Measurements from ENCODE around the gene CDKAL1. TPM values are rescaled to one million over a fixed set of nuclear protein-coding genes. Genes with fewer than 3 reads are reported as not detected.

Gene CDKAL1
- total RNA-seq, 1 experiment from 2014 or later: 20.6 TPM

DNA sequence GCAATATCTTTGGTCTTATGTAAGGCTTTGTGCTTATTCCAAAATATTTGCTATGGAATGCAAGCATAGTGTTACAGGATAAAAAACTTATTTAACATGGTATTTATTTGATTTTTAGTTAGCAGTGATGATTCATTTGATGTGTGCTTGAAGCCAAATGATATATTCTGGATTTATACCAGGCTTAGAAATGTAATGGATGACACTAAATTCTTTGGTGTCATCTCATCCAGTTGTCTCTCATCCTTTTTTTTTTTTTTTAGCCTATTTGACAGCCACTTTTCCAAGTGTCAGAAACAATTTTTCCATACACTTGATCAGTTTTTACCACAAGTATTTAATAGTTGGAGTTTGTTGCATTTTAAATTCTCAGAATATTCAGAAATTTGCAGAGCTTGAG lies 515.3 kb downstream of the CDKAL1 start (continued):
- TF ChIP-seq, protein P1, sequence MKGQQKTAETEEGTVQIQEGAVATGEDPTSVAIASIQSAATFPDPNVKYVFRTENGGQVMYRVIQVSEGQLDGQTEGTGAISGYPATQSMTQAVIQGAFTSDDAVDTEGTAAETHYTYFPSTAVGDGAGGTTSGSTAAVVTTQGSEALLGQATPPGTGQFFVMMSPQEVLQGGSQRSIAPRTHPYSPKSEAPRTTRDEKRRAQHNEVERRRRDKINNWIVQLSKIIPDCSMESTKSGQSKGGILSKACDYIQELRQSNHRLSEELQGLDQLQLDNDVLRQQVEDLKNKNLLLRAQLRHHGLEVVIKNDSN (CRISPR knock-in tag; IDR thresholded peaks at IDR 0.05): no peak
- no peak for TF ChIP-seq ZNF263 (CRISPR knock-in tag; IDR thresholded peaks at IDR 0.05; ENCODE audit: low read depth)
- TF ChIP-seq, protein P2, sequence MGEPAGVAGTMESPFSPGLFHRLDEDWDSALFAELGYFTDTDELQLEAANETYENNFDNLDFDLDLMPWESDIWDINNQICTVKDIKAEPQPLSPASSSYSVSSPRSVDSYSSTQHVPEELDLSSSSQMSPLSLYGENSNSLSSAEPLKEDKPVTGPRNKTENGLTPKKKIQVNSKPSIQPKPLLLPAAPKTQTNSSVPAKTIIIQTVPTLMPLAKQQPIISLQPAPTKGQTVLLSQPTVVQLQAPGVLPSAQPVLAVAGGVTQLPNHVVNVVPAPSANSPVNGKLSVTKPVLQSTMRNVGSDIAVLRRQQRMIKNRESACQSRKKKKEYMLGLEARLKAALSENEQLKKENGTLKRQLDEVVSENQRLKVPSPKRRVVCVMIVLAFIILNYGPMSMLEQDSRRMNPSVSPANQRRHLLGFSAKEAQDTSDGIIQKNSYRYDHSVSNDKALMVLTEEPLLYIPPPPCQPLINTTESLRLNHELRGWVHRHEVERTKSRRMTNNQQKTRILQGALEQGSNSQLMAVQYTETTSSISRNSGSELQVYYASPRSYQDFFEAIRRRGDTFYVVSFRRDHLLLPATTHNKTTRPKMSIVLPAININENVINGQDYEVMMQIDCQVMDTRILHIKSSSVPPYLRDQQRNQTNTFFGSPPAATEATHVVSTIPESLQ (CRISPR knock-in tag; IDR thresholded peaks at IDR 0.05): no peak
- no peak for TF ChIP-seq ELF4 (CRISPR knock-in tag; IDR thresholded peaks at IDR 0.05; ENCODE audit: low read depth)
- TF ChIP-seq, protein P3, sequence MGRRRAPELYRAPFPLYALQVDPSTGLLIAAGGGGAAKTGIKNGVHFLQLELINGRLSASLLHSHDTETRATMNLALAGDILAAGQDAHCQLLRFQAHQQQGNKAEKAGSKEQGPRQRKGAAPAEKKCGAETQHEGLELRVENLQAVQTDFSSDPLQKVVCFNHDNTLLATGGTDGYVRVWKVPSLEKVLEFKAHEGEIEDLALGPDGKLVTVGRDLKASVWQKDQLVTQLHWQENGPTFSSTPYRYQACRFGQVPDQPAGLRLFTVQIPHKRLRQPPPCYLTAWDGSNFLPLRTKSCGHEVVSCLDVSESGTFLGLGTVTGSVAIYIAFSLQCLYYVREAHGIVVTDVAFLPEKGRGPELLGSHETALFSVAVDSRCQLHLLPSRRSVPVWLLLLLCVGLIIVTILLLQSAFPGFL (CRISPR knock-in tag; IDR thresholded peaks at IDR 0.05; ENCODE audit: borderline replicate concordance): no peak
- no peak for TF ChIP-seq ATF1 (CRISPR knock-in tag; IDR thresholded peaks at IDR 0.05)
- TF ChIP-seq, protein P4, sequence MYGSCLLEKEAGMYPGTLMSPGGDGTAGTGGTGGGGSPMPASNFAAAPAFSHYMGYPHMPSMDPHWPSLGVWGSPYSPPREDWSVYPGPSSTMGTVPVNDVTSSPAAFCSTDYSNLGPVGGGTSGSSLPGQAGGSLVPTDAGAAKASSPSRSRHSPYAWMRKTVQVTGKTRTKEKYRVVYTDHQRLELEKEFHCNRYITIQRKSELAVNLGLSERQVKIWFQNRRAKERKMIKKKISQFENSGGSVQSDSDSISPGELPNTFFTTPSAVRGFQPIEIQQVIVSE (CRISPR knock-in tag; IDR thresholded peaks at IDR 0.05; ENCODE audit: borderline replicate concordance): no peak

DNA sequence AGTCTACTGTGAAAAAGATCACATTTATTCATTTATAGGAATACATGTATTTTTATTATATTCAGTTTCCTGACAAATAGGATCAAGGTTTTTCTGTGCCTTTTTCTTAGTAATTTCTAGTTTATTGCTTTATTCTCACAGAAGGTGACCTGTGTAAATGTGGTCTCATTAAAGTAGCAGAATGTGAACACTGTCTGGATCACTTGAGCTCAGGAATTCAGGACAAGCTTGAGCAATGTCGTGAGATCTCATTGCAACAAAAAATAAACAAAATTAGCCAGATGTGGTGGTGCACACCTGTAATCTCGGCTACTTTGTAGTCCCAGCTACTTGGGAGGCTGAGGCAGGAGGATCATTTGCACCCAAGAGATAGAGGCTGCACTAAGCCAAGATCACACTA lies 516.7 kb downstream of the CDKAL1 start:
- no peak for ATAC-seq
- no peak for DNase-seq (ENCODE audit: low spot score)
- H3K4me1 Mint-ChIP-seq: no peaks in the 10 kb centered on the region; the same call in 1 of the 2 replicates
- H3K27me3 Mint-ChIP-seq (ENCODE audit: low read depth): no peaks in the 10 kb centered on the region
- H3K36me3 Mint-ChIP-seq: no peaks in the 10 kb centered on the region
- POLR2A ChIA-PET: no interaction called here
- TF ChIP-seq, protein P5, sequence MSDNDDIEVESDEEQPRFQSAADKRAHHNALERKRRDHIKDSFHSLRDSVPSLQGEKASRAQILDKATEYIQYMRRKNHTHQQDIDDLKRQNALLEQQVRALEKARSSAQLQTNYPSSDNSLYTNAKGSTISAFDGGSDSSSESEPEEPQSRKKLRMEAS (CRISPR knock-in tag; IDR thresholded peaks at IDR 0.05): no peak
- TF ChIP-seq ZNF671 (CRISPR knock-in tag; IDR thresholded peaks at IDR 0.05) (no peak), NFATC4 (CRISPR knock-in tag; IDR thresholded peaks at IDR 0.05) (no peak), JUN (CRISPR knock-in tag; IDR thresholded peaks at IDR 0.05) (no peak), TP53 (CRISPR knock-in tag; IDR thresholded peaks at IDR 0.05) (no peak), PRRX2 (CRISPR knock-in tag; IDR thresholded peaks at IDR 0.05) (no peak), SMAD4 (CRISPR knock-in tag; IDR thresholded peaks at IDR 0.05) (no peak), TCF7 (CRISPR knock-in tag; IDR thresholded peaks at IDR 0.05; ENCODE audit: low read depth) (no peak)
- TF ChIP-seq, protein P6, sequence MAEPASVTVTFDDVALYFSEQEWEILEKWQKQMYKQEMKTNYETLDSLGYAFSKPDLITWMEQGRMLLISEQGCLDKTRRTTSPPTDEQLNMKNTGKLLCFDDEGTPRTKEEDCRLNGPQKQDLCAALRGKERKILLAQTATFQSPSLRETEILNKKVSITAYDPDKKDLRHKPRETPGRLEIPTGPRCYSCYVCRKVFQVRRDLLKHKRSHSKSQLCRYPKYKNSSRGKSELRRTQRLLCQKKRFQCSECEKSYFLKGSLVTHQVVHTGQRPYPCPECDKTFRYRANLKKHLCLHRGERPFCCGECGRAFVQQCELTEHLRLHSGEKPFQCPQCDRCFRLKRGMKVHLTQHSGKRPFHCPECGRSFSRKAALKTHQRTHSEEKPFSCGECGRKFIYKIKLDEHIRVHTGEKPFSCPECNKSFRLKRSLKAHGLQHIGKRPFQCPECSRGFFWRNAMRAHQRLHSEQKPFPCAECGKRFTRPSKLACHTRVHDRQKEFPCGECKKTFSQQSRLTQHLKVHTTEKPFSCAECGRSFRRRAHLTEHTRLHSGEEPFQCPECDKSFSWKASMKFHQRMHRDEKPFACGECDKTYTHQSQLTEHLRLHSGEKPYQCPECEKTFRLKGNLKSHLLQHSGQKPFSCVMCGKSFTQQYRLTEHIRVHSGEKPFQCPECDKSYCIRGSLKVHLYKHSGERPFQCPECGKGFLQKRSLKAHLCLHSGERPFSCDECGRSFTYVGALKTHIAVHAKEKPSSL (CRISPR knock-in tag; conservative IDR thresholded peaks at IDR 0.05): no peak
- TF ChIP-seq, protein P7, sequence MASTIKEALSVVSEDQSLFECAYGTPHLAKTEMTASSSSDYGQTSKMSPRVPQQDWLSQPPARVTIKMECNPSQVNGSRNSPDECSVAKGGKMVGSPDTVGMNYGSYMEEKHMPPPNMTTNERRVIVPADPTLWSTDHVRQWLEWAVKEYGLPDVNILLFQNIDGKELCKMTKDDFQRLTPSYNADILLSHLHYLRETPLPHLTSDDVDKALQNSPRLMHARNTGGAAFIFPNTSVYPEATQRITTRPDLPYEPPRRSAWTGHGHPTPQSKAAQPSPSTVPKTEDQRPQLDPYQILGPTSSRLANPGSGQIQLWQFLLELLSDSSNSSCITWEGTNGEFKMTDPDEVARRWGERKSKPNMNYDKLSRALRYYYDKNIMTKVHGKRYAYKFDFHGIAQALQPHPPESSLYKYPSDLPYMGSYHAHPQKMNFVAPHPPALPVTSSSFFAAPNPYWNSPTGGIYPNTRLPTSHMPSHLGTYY (CRISPR knock-in tag; IDR thresholded peaks at IDR 0.05): no peak
- TF ChIP-seq, protein P1 (CRISPR knock-in tag; IDR thresholded peaks at IDR 0.05): no peak
- TF ChIP-seq, protein P8, sequence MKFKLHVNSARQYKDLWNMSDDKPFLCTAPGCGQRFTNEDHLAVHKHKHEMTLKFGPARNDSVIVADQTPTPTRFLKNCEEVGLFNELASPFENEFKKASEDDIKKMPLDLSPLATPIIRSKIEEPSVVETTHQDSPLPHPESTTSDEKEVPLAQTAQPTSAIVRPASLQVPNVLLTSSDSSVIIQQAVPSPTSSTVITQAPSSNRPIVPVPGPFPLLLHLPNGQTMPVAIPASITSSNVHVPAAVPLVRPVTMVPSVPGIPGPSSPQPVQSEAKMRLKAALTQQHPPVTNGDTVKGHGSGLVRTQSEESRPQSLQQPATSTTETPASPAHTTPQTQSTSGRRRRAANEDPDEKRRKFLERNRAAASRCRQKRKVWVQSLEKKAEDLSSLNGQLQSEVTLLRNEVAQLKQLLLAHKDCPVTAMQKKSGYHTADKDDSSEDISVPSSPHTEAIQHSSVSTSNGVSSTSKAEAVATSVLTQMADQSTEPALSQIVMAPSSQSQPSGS (CRISPR knock-in tag; IDR thresholded peaks at IDR 0.05; ENCODE audit: borderline replicate concordance, low read depth): no peak
- TF ChIP-seq, protein P9, sequence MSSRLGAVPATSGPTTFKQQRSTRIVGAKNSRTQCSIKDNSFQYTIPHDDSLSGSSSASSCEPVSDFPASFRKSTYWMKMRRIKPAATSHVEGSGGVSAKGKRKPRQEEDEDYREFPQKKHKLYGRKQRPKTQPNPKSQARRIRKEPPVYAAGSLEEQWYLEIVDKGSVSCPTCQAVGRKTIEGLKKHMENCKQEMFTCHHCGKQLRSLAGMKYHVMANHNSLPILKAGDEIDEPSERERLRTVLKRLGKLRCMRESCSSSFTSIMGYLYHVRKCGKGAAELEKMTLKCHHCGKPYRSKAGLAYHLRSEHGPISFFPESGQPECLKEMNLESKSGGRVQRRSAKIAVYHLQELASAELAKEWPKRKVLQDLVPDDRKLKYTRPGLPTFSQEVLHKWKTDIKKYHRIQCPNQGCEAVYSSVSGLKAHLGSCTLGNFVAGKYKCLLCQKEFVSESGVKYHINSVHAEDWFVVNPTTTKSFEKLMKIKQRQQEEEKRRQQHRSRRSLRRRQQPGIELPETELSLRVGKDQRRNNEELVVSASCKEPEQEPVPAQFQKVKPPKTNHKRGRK (CRISPR knock-in tag; IDR thresholded peaks at IDR 0.05; ENCODE audit: borderline replicate concordance): no peak
- no peak overlapping the region for H3K4me3 Mint-ChIP-seq
- H3K27ac Mint-ChIP-seq: no peak overlapping the region
- CTCF ChIA-PET: no interaction called here
- peaks cover 4% of the 10 kb centered on the region; the same call in 1 of the 2 replicates for H3K9me3 Mint-ChIP-seq
